ENCODE data around the gene PCBP3. TPM values are rescaled to one million over a fixed set of nuclear protein-coding genes. Genes with fewer than 3 reads are reported as not detected.

Gene PCBP3
- polyA plus RNA-seq, 1 donor from 2014 or later = 1.7 TPM

- H3K36me3 ChIP-seq (ENCODE audit: insufficient read depth, low read length) = no peaks in the 10 kb centered on the region
- H3K9me2 ChIP-seq (ENCODE audit: insufficient read depth, low read length) = no peaks in the 10 kb centered on the region
- TF ChIP-seq EZH2 (IDR thresholded peaks at IDR 0.05; ENCODE audit: borderline replicate concordance, insufficient read depth, low read length, poor library complexity, severe bottlenecking) (no peak), EP300 (conservative IDR thresholded peaks at IDR 0.05; ENCODE audit: poor library complexity, severe bottlenecking) (no peak), CTCF (IDR thresholded peaks at IDR 0.05; ENCODE audit: poor library complexity, severe bottlenecking) (no peak), MXI1 (conservative IDR thresholded peaks at IDR 0.05; ENCODE audit: poor library complexity, severe bottlenecking) (no peak), SMC3 (conservative IDR thresholded peaks at IDR 0.05; ENCODE audit: poor library complexity) (no peak), RAD21 (conservative IDR thresholded peaks at IDR 0.05) (no peak), TAF1 (IDR thresholded peaks at IDR 0.05; ENCODE audit: low read depth) (no peak), REST (IDR thresholded peaks at IDR 0.05; ENCODE audit: borderline replicate concordance) (no peak)
- no peak overlapping the region for H3K9ac ChIP-seq (ENCODE audit: low read length)
- H3F3A ChIP-seq (ENCODE audit: insufficient read depth, low read length, poor library complexity, severe bottlenecking) = no peaks in the 10 kb centered on the region
- no peaks in the 10 kb centered on the region for H3K79me2 ChIP-seq (replicated peaks; ENCODE audit: insufficient read depth, low read length)
- no peaks in the 10 kb centered on the region for H4K20me1 ChIP-seq (ENCODE audit: insufficient read depth)
- no peak overlapping the region for H3K27ac ChIP-seq (ENCODE audit: low read length)
- H2AFZ ChIP-seq (ENCODE audit: low read depth, low read length) = no peak overlapping the region
- H3K4me3 ChIP-seq (ENCODE audit: low read length) = no peak overlapping the region
- no peaks in the 10 kb centered on the region for H3K27me3 ChIP-seq (ENCODE audit: insufficient read depth, low read depth, low read length)
- no peak overlapping the region for H3K4me2 ChIP-seq (ENCODE audit: low read length)
- H3K9me3 ChIP-seq (ENCODE audit: low read length) = peaks cover 4% of the 10 kb centered on the region
Observed at GRCh38 chr21:45780647-45781046, 137.1 kb downstream of the PCBP3 start.

- H3K9me3 ChIP-seq (ENCODE audit: low read length) = peaks cover 4% of the 10 kb centered on the region
- H2AFZ ChIP-seq (ENCODE audit: low read depth, low read length) = no peak overlapping the region
- H3K27ac ChIP-seq (ENCODE audit: low read length) = no peak overlapping the region
- H4K20me1 ChIP-seq (ENCODE audit: insufficient read depth) = no peaks in the 10 kb centered on the region
- H3K9me2 ChIP-seq (ENCODE audit: insufficient read depth, low read length) = no peaks in the 10 kb centered on the region
- H3K9ac ChIP-seq (ENCODE audit: low read length) = no peak overlapping the region
- TF ChIP-seq EP300 (conservative IDR thresholded peaks at IDR 0.05; ENCODE audit: poor library complexity, severe bottlenecking) (no peak), CTCF (IDR thresholded peaks at IDR 0.05; ENCODE audit: poor library complexity, severe bottlenecking) (no peak), EZH2 (IDR thresholded peaks at IDR 0.05; ENCODE audit: borderline replicate concordance, insufficient read depth, low read length, poor library complexity, severe bottlenecking) (no peak), SMC3 (conservative IDR thresholded peaks at IDR 0.05; ENCODE audit: poor library complexity) (no peak), POLR2AphosphoS5 (IDR thresholded peaks at IDR 0.05) (no peak), TAF1 (IDR thresholded peaks at IDR 0.05; ENCODE audit: low read depth) (no peak), REST (IDR thresholded peaks at IDR 0.05; ENCODE audit: borderline replicate concordance) (no peak), RAD21 (conservative IDR thresholded peaks at IDR 0.05) (no peak), MXI1 (conservative IDR thresholded peaks at IDR 0.05; ENCODE audit: poor library complexity, severe bottlenecking) (no peak)
- no peak overlapping the region for H3K4me2 ChIP-seq (ENCODE audit: low read length)
- no peaks in the 10 kb centered on the region for H3F3A ChIP-seq (ENCODE audit: insufficient read depth, low read length, poor library complexity, severe bottlenecking)
- H3K79me2 ChIP-seq (replicated peaks; ENCODE audit: insufficient read depth, low read length) = no peaks in the 10 kb centered on the region
- no peak overlapping the region for H3K4me3 ChIP-seq (ENCODE audit: low read length)
- H3K36me3 ChIP-seq (ENCODE audit: insufficient read depth, low read length) = no peaks in the 10 kb centered on the region
- H3K27me3 ChIP-seq (ENCODE audit: insufficient read depth, low read depth, low read length) = no peaks in the 10 kb centered on the region
Observed at GRCh38 chr21:45781741-45782140, 138.2 kb downstream of the PCBP3 start.

All from neural cell (in vitro differentiated cells).